Dedifferentiated amniotic fluid mesenchymal stem cell (primary cell): ENCODE measurements around the gene LNX1.

Source experiments
- DNase-seq: peaks from one replicate; pipeline ENCODE4 v3.0.0-alpha.2; 2016; ENCODE audit errors: extremely low spot score

LNX1 gene

GRCh38 chr4:53591372-53591892, at the start of gene LNX1:
LNX1 (minus strand) TSS chr4:53591486; CDS start chr4:53574002, 17,484 bp downstream.
- DNase-seq: no peak

- DNase-seq: no peak
These were observed 49.5 kb upstream of the LNX1 start for GRCh38 chr4:53640576-53641453.

GRCh38 chr4:53638919-53639318, 47.6 kb upstream of the LNX1 start:
- no peak for DNase-seq

GRCh38 chr4:53637348-53637747, 46.1 kb upstream of the LNX1 start:
- DNase-seq: no peak

- no peak for DNase-seq
These were observed 44.6 kb upstream of the LNX1 start for GRCh38 chr4:53635697-53636483.

GRCh38 chr4:53633608-53634007, 42.3 kb upstream of the LNX1 start:
- no peak for DNase-seq

- DNase-seq: no peak
These were observed 38.0 kb upstream of the LNX1 start for GRCh38 chr4:53629296-53629695.

GRCh38 chr4:53626491-53626890, 35.2 kb upstream of the LNX1 start:
- no peak for DNase-seq

- DNase-seq: no peak
These were observed 34.6 kb upstream of the LNX1 start for GRCh38 chr4:53625888-53626287.

- peak; percentile 21 for DNase-seq
These were observed 31.5 kb upstream of the LNX1 start for GRCh38 chr4:53622739-53623151.

GRCh38 chr4:53620956-53621355, 29.7 kb upstream of the LNX1 start:
- no peak for DNase-seq

- no peak for DNase-seq
These were observed 28.1 kb upstream of the LNX1 start for GRCh38 chr4:53619431-53619830.

- DNase-seq: no peak
These were observed 27.0 kb upstream of the LNX1 start for GRCh38 chr4:53618321-53618720.

GRCh38 chr4:53617101-53617680, 25.9 kb upstream of the LNX1 start:
- no peak for DNase-seq

- DNase-seq: no peak
These were observed 24.9 kb upstream of the LNX1 start for GRCh38 chr4:53616219-53616618.

GRCh38 chr4:53614591-53614990, 23.3 kb upstream of the LNX1 start:
- no peak for DNase-seq

- no peak for DNase-seq
These were observed 22.1 kb upstream of the LNX1 start for GRCh38 chr4:53613428-53613827.

GRCh38 chr4:53608649-53609048, 17.4 kb upstream of the LNX1 start:
- no peak for DNase-seq

- DNase-seq: no peak
These were observed 17.0 kb upstream of the LNX1 start for GRCh38 chr4:53608242-53608641.

GRCh38 chr4:53605783-53606182, 14.5 kb upstream of the LNX1 start:
- DNase-seq: no peak

GRCh38 chr4:53602390-53602789, 11.1 kb upstream of the LNX1 start:
- no peak for DNase-seq

- no peak for DNase-seq
These were observed 10.0 kb upstream of the LNX1 start for GRCh38 chr4:53601251-53601764.
